PFSK-1 (cell line): Measurements from ENCODE around the gene CCNI.

Experiments used
- FOXP2 ChIP-seq: optimal IDR thresholded peaks from 2 replicates; pipeline ENCODE3; 2011; ENCODE audit warnings: borderline replicate concordance, control low read depth, inconsistent platforms; ENCODE audit not compliant: insufficient read depth; ENCODE audit errors: extremely low read length, extremely low read depth
- POLR2AphosphoS5 ChIP-seq: IDR thresholded peaks from 2 replicates; pipeline ENCODE4 v1.6.1; 2012; ENCODE audit warnings: low read depth, mild to moderate bottlenecking, control low read depth, low read length, moderate library complexity
- REST ChIP-seq, 2 experiments: IDR thresholded peaks; 2 replicates each; pipeline versions ENCODE4 v1.6.1 to v1.8.0; 2011 to 2012; ENCODE audit warnings: low read depth in 2 of 2, low read length in 2 of 2, control low read depth in 1 of 2, inconsistent platforms in 1 of 2, mild to moderate bottlenecking in 1 of 2, moderate library complexity in 1 of 2; ENCODE audit not compliant: insufficient read depth in 1 of 2
- SIN3A ChIP-seq: IDR thresholded peaks from 2 replicates; pipeline ENCODE4 v1.6.1; 2012; ENCODE audit warnings: mild to moderate bottlenecking, low read length, moderate library complexity, borderline replicate concordance; ENCODE audit not compliant: insufficient read depth
- TAF1 ChIP-seq: IDR thresholded peaks from 2 replicates; pipeline ENCODE4 v1.6.1; 2012; ENCODE audit warnings: low read length, control low read depth, borderline replicate concordance; ENCODE audit not compliant: insufficient read depth

The CCNI gene

GRCh38 chr4:77121736-77122240 is 46.0 kb upstream of the CCNI start:
- no peak for TF ChIP-seq FOXP2
- no peak for TF ChIP-seq SIN3A
- TF ChIP-seq TAF1 = no peak
- TF ChIP-seq POLR2AphosphoS5 = no peak
- TF ChIP-seq REST (IDR thresholded peaks at IDR 0.05; ENCODE audit: insufficient read depth in 1 of 2, low read depth in 2 of 2, low read length in 2 of 2) = no peak

GRCh38 chr4:77120886-77121508 is 45.2 kb upstream of the CCNI start:
- TF ChIP-seq SIN3A = no peak
- no peak for TF ChIP-seq REST (IDR thresholded peaks at IDR 0.05; ENCODE audit: insufficient read depth in 1 of 2, low read depth in 2 of 2, low read length in 2 of 2)
- no peak for TF ChIP-seq TAF1
- no peak for TF ChIP-seq FOXP2
- no peak for TF ChIP-seq POLR2AphosphoS5

GRCh38 chr4:77117721-77118120 is 41.9 kb upstream of the CCNI start:
- TF ChIP-seq FOXP2 = no peak
- TF ChIP-seq REST (IDR thresholded peaks at IDR 0.05; ENCODE audit: insufficient read depth in 1 of 2, low read depth in 2 of 2, low read length in 2 of 2) = no peak
- no peak for TF ChIP-seq TAF1
- TF ChIP-seq POLR2AphosphoS5 = no peak
- no peak for TF ChIP-seq SIN3A

- TF ChIP-seq FOXP2 (no peak), REST (IDR thresholded peaks at IDR 0.05; ENCODE audit: insufficient read depth in 1 of 2, low read depth in 2 of 2, low read length in 2 of 2) (no peak), TAF1 (no peak), POLR2AphosphoS5 (no peak), SIN3A (no peak)
These were observed 37.3 kb upstream of the CCNI start for GRCh38 chr4:77113069-77113468.

GRCh38 chr4:77110730-77111129 is 34.9 kb upstream of the CCNI start:
- no peak for TF ChIP-seq POLR2AphosphoS5
- TF ChIP-seq TAF1 = no peak
- no peak for TF ChIP-seq SIN3A
- no peak for TF ChIP-seq REST (IDR thresholded peaks at IDR 0.05; ENCODE audit: insufficient read depth in 1 of 2, low read depth in 2 of 2, low read length in 2 of 2)
- no peak for TF ChIP-seq FOXP2
